ENCODE data around the gene FBXW7. TPM values are rescaled to one million over a fixed set of nuclear protein-coding genes. Genes with fewer than 3 reads are reported as not detected.
A peak's percentile ranks its signal among the peaks of the same experiment; 100 is the strongest.

FBXW7 gene, protein sequence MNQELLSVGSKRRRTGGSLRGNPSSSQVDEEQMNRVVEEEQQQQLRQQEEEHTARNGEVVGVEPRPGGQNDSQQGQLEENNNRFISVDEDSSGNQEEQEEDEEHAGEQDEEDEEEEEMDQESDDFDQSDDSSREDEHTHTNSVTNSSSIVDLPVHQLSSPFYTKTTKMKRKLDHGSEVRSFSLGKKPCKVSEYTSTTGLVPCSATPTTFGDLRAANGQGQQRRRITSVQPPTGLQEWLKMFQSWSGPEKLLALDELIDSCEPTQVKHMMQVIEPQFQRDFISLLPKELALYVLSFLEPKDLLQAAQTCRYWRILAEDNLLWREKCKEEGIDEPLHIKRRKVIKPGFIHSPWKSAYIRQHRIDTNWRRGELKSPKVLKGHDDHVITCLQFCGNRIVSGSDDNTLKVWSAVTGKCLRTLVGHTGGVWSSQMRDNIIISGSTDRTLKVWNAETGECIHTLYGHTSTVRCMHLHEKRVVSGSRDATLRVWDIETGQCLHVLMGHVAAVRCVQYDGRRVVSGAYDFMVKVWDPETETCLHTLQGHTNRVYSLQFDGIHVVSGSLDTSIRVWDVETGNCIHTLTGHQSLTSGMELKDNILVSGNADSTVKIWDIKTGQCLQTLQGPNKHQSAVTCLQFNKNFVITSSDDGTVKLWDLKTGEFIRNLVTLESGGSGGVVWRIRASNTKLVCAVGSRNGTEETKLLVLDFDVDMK
- 10 to 100 TPM; 37.7 to 55.0 TPM for total RNA-seq
- long read RNA-seq, donor 1, partial matches to known transcripts: 0 of 4 reads
- long read RNA-seq, donor 1, other reads (novel, unspliced or antisense): 4 of 4 reads
- long read RNA-seq, donor 2, transcript FBXW7-204 (11 exons, 3,540 nt): major isoform, 16 of 23 reads
- long read RNA-seq, donor 2, partial matches to known transcripts: 4 of 23 reads
- long read RNA-seq, donor 2, other reads (novel, unspliced or antisense): 3 of 23 reads

- DNase-seq (ENCODE audit: low spot score): peak; percentile 100
- intact Hi-C loops (cut with DNase I): no loop called here
Observed at GRCh38 chr4:152535903-152536544, at the start of gene FBXW7. TSS of gene FBXW7 (minus strand) at chr4:152536092. CDS start at chr4:152411803, 124,289 bp downstream.

DNA sequence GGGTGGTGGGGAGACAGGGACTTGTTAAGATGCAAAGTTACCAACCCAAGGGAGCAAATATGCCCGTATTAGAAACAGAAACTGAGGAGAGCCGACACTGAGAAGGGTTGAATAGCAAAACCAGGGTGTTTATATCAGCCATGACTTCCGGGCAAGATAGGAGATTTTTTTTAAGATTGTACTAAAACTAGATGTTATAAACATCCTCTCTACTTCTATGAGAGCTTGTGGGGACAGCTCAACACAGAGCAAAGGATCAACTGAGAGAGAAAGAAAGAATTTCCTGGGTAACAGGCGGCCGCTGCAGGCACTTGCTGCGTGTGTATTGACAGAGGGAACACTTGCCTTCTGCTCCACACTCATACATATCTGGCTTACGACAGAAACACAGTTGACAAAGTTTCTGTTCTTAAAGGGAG is 49.1 kb upstream of the FBXW7 start:
- DNase-seq (ENCODE audit: low spot score): no peak
- intact Hi-C loops (cut with DNase I): no loop called here

- DNase-seq (ENCODE audit: low spot score): no peak
- intact Hi-C loops (cut with DNase I): no loop called here
Observed at GRCh38 chr4:152581536-152582160, 45.8 kb upstream of the FBXW7 start.

- DNase-seq (ENCODE audit: low spot score): no peak
- intact Hi-C loops (cut with DNase I): no loop called here
Observed at GRCh38 chr4:152579916-152580315, 44.0 kb upstream of the FBXW7 start.

- intact Hi-C loops (cut with DNase I): no loop called here
- DNase-seq (ENCODE audit: low spot score): no peak
Observed at GRCh38 chr4:152579107-152579764, 43.3 kb upstream of the FBXW7 start.

DNA sequence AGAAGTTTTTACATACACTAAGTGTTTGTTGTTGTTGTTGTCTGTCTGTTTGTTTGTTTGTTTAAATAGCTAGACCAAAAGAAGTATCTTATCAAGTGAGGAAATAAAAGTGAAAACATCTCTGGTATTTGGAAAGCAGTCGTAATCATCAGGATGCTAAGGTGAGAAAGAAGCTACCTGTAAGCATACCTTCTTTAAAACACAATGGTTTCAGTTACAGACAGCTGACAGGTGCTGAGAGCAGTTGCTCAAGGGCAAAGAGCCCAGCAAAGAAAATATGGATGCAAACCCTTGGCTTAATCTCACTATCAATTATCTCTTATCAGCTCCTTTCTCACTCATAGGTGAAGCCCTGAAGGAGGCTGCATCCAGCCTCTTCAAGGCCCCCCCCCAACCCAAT is 42.8 kb upstream of the FBXW7 start:
- no peak for DNase-seq (ENCODE audit: low spot score)
- intact Hi-C loops (cut with DNase I): no loop called here

DNA sequence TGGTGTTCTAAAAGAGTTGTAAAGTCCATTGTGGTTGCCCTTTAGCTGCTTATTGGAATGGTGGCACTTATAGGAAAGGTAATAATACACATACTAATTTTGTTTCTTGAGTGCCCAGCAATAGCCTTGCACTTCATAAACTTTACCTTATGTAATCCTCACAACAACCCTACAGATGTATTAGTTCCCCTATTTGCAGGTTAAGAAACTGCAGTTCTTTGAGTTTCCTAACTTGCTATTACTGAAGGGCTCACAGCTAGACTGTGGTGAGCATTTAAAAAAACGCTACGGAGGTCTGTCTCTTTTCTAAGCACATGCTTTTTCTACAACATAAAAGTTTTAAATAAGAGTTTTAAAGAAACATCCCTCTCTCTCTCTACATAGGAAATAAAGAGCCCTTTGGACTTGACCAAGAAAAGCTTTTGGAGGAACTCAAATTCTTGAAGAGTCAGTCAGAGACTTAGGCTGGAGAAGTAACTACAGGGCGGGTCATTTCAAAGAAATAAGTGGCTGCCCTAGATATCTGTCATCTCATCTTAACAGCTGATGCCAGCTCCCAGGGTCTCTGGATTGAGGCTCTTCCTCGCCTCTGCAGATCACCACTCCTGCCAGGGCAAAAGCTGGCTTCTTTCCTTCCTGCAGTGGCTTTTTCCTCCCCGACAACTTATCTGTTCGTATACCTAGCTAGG is 42.0 kb upstream of the FBXW7 start:
- intact Hi-C loops (cut with DNase I): no loop called here
- no peak for DNase-seq (ENCODE audit: low spot score)

DNA sequence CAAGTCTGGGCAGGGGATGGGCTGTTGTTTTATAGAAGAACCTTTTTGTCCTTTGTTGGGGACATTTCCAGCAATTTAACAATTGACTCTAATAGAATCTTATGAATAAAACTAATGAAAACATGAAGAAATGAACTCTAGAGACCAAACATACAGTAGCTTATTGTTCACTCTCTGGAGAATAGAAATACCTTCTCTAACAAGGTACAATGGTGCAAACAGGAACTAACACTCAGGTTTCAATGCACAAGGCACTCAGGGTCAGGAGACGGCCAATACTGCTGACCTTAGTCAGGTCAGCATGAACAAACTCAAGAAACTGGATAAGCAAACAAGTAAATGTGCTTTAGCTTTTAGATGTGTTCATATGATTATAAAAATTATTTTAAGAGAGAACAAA is 39.6 kb upstream of the FBXW7 start:
- DNase-seq (ENCODE audit: low spot score): no peak
- intact Hi-C loops (cut with DNase I): no loop called here

- no peak for DNase-seq (ENCODE audit: low spot score)
- intact Hi-C loops (cut with DNase I): no loop called here
Observed at GRCh38 chr4:152573861-152574260, 38.0 kb upstream of the FBXW7 start.

GRCh38 chr4:152572417-152573086 is 36.7 kb upstream of the FBXW7 start:
- intact Hi-C loops (cut with DNase I): no loop called here
- no peak for DNase-seq (ENCODE audit: low spot score)

DNA sequence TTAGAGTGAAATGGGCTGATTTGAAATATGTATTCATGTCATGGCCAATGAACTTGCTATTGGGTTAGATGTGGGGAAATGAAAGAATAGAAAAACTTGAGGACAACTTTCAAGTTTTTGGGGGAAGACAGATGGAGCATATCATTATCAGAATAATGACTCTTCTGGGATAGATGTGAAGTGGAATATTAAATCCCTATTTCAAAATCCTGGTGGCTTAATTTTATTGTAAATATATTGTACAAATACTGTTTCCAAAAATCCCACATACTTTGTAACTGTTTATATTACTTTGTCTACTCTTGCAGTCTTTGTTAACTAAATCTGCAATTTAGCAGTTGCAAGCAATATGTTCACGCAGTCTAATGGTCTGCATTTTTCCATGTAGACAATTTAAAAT is 35.9 kb upstream of the FBXW7 start:
- DNase-seq (ENCODE audit: low spot score): no peak
- intact Hi-C loops (cut with DNase I): no loop called here

- DNase-seq (ENCODE audit: low spot score): no peak
- intact Hi-C loops (cut with DNase I): no loop called here
Observed at GRCh38 chr4:152571296-152571695, 35.4 kb upstream of the FBXW7 start.

DNA sequence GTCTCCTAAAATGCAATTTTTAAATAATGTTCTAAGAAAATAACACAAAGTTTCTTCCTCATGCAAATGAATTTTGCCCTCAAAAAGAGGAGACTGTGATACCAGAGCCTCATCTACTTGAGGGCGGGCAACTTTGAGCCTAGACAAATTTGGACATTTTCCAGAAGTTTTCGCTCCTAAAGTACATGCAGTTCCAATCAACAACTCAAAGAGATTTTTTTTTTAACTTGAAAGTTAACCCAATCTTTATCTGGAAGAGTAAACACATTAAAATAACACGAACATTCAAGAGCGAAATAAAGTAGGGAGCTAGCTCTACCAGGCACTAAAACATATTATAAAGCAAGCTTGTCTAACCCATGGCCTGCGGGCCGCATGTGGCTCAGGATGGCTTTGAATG is 29.4 kb upstream of the FBXW7 start:
- intact Hi-C loops (cut with DNase I): no loop called here
- no peak for DNase-seq (ENCODE audit: low spot score)

GRCh38 chr4:152564336-152564735 is 28.4 kb upstream of the FBXW7 start:
- intact Hi-C loops (cut with DNase I): no loop called here
- no peak for DNase-seq (ENCODE audit: low spot score)

- DNase-seq (ENCODE audit: low spot score): no peak
- intact Hi-C loops (cut with DNase I): no loop called here
Observed at GRCh38 chr4:152563209-152563608, 27.3 kb upstream of the FBXW7 start.

DNA sequence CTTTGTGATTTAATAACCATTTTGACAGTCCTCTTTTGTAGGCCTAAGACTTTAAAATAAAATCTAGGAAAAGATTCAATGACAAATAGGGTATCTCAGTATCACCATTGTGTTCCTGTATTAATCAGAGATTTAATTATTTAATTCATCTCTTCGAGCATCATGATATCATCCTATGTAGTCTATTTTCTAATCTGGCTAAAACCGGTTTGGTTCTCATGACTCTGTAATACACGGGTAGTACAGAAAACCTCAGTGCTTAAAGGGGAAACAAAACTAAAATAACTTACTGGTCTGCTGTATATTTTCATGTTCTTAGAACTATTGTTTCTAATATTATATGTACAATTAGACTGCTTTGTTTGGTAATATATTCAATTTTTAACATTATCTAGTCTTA is 23.7 kb upstream of the FBXW7 start:
- intact Hi-C loops (cut with DNase I): no loop called here
- DNase-seq (ENCODE audit: low spot score): no peak

- DNase-seq (ENCODE audit: low spot score): no peak
- intact Hi-C loops (cut with DNase I): no loop called here
Observed at GRCh38 chr4:152558396-152558795, 22.5 kb upstream of the FBXW7 start.

- intact Hi-C loops (cut with DNase I): no loop called here
- DNase-seq (ENCODE audit: low spot score): no peak
Observed at GRCh38 chr4:152556834-152557233, 20.9 kb upstream of the FBXW7 start.

Measured in posterior vena cava (tissue), 2 donors.